Tibial artery (tissue), 4 donors: ENCODE results near the gene SRGAP1.
"Not testable (repeated sequence)": the region's sequence is repeated elsewhere in the genome, so short reads cannot be mapped to it uniquely, and the experiment has no call there.

Experiments used
- DNase-seq, 2 donors: peaks; one replicate each; pipeline ENCODE4 v3.0.0-alpha.2; 2019
- H3K27ac ChIP-seq, 2 donors: fragments of 200-600 bp; sonication (generic) in 1 of 2; 1 replicate in 1 of 2; 2 replicates in 1 of 2; pipeline ENCODE4 v1.5.1; 2018 to 2019; ENCODE audit warnings: mild to moderate bottlenecking in 1 of 2
- H3K27me3 ChIP-seq, 2 donors: fragments of 200-600 bp; sonication (generic) in 1 of 2; one replicate each; pipeline versions ENCODE4 v1.5.1 to v1.6.0; 2016 to 2019
- H3K36me3 ChIP-seq, 3 donors: fragments of 200-600 bp; sonication (generic) in 2 of 3; one replicate each; pipeline ENCODE4 v1.5.1; 2016 to 2019; ENCODE audit warnings: mild to moderate bottlenecking in 2 of 3
- H3K4me1 ChIP-seq, 4 donors: fragments of 200-600 bp; sonication (generic) in 2 of 4; 1 replicate in 3 of 4; 2 replicates in 1 of 4; pipeline ENCODE4 v1.5.1; 2016 to 2019
- H3K4me3 ChIP-seq, 2 donors: fragments of 200-600 bp; sonication (generic) in 1 of 2; 1 replicate in 1 of 2; 2 replicates in 1 of 2; pipeline ENCODE4 v1.5.1; 2018 to 2019; ENCODE audit warnings: mild to moderate bottlenecking in 2 of 2
- H3K9me3 ChIP-seq, 3 donors: fragments of 200-600 bp; sonication (generic) in 1 of 3; one replicate each; pipeline ENCODE4 v1.5.1; 2016 to 2019
- intact Hi-C: fragments of 100-400 bp; cut with DNase I; formaldehyde crosslinking; loops from one replicate; pipeline ENCODE4 v1.15.0; 2023; ENCODE audit warnings: low total_unique reads
- TF ChIP-seq, protein P1 (sequence below), 2 experiments: fragments of 200-600 bp in 1 of 2; fragments of 450-650 bp in 1 of 2; IDR thresholded peaks; one replicate each; pipeline ENCODE4 v1.5.1; 2017 to 2019; ENCODE audit warnings: antibody characterized with exemption in 2 of 2, mild to moderate bottlenecking in 1 of 2, moderate library complexity in 1 of 2

SRGAP1 gene

GRCh38 chr12:64193931-64194330, 349.4 kb downstream of the SRGAP1 start:
- Histone ChIP-seq H3K4me3 (no peak overlapping the region), H3K4me1 (peaks cover 0 to 9% (median 0%) of the 10 kb centered on the region in 4 donors), H3K27ac (no peak overlapping the region), H3K27me3 (no peaks in the 10 kb centered on the region), H3K9me3 (no peaks in the 10 kb centered on the region), H3K36me3 (peaks cover 0 to 11% (median 8%) of the 10 kb centered on the region in 3 donors)
- intact Hi-C loops: no loop called here
- no peak for DNase-seq
- TF ChIP-seq, protein P1, sequence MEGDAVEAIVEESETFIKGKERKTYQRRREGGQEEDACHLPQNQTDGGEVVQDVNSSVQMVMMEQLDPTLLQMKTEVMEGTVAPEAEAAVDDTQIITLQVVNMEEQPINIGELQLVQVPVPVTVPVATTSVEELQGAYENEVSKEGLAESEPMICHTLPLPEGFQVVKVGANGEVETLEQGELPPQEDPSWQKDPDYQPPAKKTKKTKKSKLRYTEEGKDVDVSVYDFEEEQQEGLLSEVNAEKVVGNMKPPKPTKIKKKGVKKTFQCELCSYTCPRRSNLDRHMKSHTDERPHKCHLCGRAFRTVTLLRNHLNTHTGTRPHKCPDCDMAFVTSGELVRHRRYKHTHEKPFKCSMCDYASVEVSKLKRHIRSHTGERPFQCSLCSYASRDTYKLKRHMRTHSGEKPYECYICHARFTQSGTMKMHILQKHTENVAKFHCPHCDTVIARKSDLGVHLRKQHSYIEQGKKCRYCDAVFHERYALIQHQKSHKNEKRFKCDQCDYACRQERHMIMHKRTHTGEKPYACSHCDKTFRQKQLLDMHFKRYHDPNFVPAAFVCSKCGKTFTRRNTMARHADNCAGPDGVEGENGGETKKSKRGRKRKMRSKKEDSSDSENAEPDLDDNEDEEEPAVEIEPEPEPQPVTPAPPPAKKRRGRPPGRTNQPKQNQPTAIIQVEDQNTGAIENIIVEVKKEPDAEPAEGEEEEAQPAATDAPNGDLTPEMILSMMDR (IDR thresholded peaks at IDR 0.05): no peak

DNA sequence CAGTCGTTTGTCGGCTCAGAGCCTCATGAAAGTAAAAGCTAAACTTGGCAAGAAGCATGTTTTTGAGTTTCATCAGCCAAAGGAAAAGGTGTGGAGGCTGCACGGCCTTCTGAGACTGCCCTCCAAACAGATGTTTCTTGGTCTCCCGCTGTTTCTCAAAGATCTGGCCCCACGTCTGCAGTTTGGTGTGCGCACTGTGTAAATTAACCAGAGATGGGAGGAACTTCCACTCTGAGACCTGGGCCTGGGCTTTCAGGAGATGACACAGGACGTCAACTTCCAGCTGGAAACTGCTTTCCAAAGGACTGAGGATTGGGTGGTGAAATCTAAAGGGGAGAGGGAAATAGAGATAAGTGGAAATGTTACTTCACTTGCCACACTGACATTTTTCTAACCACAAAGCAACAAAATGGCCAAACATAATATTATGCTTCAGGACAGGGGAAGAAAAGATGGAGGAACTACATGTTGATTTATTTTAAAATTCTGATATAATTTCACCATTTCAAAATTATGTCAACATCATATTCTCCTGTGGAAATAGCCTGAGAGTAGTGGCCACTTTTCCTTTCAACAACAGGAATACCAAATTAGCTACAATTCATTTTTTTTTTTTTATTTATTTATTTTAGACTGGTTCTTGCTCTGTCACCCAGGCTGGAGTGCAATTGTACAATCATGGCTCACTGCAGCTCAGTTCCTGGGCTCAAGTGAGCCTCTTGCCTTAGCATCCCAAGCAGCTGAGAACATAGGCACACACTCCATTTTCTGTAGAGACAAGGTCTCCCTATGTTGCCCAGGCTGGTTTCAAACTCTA, 350.0 kb downstream of the SRGAP1 start:
- Histone ChIP-seq H3K4me3 (no peak overlapping the region), H3K9me3 (no peaks in the 10 kb centered on the region), H3K27ac (no peak overlapping the region), H3K27me3 (no peaks in the 10 kb centered on the region), H3K4me1 (peaks cover 0 to 9% (median 0%) of the 10 kb centered on the region in 4 donors), H3K36me3 (peaks cover 0 to 11% (median 8%) of the 10 kb centered on the region in 3 donors)
- DNase-seq: no peak
- intact Hi-C loops: no loop called here
- TF ChIP-seq, protein P1 (IDR thresholded peaks at IDR 0.05): no peak

- H3K27ac ChIP-seq: not testable (repeated sequence)
Measured at GRCh38 chr12:64195841-64196240, 351.3 kb downstream of the SRGAP1 start.

DNA sequence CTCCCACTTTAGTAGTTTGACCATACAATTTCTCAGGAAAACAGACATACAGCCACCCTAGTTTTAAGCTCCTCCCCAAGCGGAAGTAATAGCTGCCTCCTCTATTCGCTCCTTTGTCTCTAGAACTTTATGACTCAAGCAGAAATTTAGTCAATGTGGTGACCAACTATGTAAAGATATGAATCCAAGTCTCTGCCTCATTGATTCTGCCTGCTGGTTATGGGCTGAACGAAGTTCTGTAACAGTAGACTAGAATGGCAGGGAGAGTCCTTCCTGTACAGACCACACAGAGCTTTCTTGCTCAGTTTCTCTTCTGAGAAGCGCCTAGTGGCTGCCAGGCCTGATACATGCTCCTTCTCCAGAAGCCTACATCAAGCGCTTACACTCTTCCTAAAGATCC, 358.5 kb downstream of the SRGAP1 start:
- TF ChIP-seq, protein P1 (IDR thresholded peaks at IDR 0.05): no peak
- no peak overlapping the region for H3K27ac ChIP-seq
- peaks cover 0 to 21% (median 0%) of the 10 kb centered on the region in 3 donors for H3K36me3 ChIP-seq
- DNase-seq: no peak
- H3K27me3 ChIP-seq: no peaks in the 10 kb centered on the region
- no peak overlapping the region for H3K4me3 ChIP-seq
- intact Hi-C loops: no loop called here
- H3K4me1 ChIP-seq: no peaks in the 10 kb centered on the region
- H3K9me3 ChIP-seq: no peaks in the 10 kb centered on the region

More at GRCh38 chr12:64195841-64196240, 351.3 kb downstream of the SRGAP1 start:
- H3K9me3 ChIP-seq, H3K4me1 ChIP-seq, intact Hi-C loops, H3K4me3 ChIP-seq, H3K27me3 ChIP-seq, DNase-seq: not testable (repeated sequence)
- H3K36me3 ChIP-seq: peaks cover 0 to 11% (median 8%) of the 10 kb centered on the region in 3 donors

- H3K27me3 ChIP-seq: no peaks in the 10 kb centered on the region
- H3K4me3 ChIP-seq: no peak overlapping the region
- TF ChIP-seq, protein P1 (IDR thresholded peaks at IDR 0.05): no peak
- H3K9me3 ChIP-seq: no peaks in the 10 kb centered on the region
- intact Hi-C loops: no loop called here
- DNase-seq: no peak
- no peak overlapping the region for H3K27ac ChIP-seq
- peaks cover 0 to 21% (median 0%) of the 10 kb centered on the region in 3 donors for H3K36me3 ChIP-seq
- no peaks in the 10 kb centered on the region for H3K4me1 ChIP-seq
Measured at GRCh38 chr12:64203775-64204174, 359.3 kb downstream of the SRGAP1 start.

- H3K4me3 ChIP-seq: no peak overlapping the region
Measured at GRCh38 chr12:64205542-64205941, 361.0 kb downstream of the SRGAP1 start.

More at GRCh38 chr12:64205542-64205941, 361.0 kb downstream of the SRGAP1 start:
- TF ChIP-seq, protein P1 (IDR thresholded peaks at IDR 0.05): no peak
- no peaks in the 10 kb centered on the region for H3K9me3 ChIP-seq
- peaks cover 0 to 28% (median 0%) of the 10 kb centered on the region in 3 donors for H3K36me3 ChIP-seq
- no peak for DNase-seq
- H3K27me3 ChIP-seq: no peaks in the 10 kb centered on the region
- H3K4me1 ChIP-seq: no peaks in the 10 kb centered on the region
- no peak overlapping the region for H3K27ac ChIP-seq
- intact Hi-C loops: no loop called here
